GM20431 (cell line): ENCODE measurements around the gene STIL.
"Not testable (repeated sequence)": the region's sequence is repeated elsewhere in the genome, so short reads cannot be mapped to it uniquely, and the experiment has no call there.

Source experiments
- in situ Hi-C: fragments of 300-500 bp; cut with MseI, MboI; formaldehyde crosslinking; loops from one replicate; pipeline ENCODE4 v1.15.0; 2020; ENCODE audit warnings: low sequenced_read_pairs; ENCODE audit not compliant: unreplicated experiment

The STIL gene

DNA sequence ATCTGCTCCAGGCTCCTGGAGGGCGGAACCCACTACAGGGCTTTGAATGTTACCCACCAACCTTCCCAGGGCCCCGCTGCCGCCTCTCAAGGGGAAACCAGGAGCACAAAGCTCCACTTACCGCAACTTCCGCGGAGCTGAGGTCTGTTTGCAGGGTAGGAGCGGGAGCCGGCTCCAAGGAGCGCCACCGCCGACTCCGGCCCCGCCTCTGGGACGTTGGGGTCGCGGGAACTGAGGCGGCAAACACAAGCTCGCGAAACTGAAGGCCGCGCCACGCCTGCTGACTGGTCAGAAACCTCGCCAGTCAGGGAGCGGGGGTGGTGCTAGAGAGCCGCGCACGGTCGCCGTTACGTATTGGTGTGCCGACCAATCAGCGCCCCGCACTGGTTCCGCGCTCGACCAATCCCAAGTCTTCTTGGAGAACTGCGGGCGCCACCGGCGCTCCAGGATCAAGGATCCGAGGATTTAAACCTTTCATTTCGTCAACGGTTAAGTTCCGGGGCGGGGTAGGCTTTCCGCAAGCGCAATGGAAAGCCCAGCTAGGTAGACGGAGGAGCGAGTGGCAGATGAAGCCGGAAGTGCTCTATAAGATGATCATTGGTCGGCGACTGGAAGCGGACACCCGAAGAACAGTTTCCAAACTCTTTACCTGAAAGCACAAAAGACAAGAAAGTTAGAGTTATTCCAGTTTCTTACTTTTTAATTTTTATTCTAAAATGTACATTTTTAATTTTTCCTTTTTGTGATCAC, at the start of gene STIL:
TSS of gene STIL (minus strand) at position 233 of the 750 bp plus-strand sequence. CDS start 3,828 bp downstream, outside the sequence.
- in situ Hi-C loops, result no loop called here

DNA sequence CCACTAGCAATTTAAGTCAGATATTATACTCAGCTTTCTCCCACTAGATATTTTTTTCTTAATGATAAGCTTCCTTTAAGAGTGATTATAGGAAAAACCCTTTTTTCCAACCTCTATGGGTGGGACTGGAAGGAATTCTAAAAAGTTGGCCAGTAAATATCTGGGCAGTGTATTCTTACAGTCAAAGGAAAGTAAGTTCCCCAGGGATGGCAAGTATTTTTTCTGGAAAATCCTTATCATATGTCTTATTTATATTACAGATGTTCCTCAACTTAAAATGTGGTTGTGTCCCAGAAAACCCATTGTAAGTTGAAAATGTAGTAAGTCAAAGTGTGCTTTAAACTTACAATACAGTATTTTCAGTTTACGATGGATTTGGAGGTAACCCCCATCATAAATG, 48.9 kb upstream of the STIL start:
- in situ Hi-C loops, result no loop called here

DNA sequence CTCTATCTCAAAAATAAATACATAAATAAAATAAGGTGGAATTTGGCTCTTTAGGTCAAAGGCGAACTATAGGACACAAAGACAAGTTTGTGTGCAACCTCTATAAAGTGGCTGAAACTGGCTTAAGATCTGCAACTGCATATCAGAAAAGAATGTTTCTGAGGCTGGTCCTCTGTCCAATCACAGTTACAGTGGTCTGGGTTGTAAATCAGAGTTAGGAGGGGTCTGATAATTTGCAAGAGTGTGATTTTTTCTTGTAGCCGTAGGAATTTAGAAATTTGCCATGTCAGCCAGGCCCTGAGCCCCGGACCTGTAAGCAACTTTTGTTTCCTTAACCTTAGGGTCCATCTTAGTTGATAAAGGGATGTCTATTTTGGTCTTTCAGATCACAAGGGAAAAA, 47.4 kb upstream of the STIL start:
- in situ Hi-C loops, result no loop called here

DNA sequence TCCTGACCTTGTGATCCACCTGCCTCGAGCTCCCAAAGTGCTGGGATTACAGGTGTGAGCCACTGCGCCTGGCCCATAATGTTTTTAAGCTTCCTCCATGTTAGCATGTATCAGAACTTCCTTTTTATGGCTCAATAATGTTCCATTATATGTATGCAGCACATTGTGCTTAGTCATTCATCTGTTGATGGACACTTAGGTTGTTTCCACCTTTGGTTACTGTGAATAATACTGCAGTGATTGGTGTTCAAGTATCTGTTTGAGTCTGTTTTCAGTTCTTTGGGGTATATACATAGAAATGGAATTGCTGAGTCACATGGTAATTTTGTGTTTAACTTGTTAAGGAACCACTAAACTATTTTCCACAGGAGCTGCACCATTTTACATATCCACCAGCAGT, 37.4 kb upstream of the STIL start:
- in situ Hi-C loops, result no loop called here

DNA sequence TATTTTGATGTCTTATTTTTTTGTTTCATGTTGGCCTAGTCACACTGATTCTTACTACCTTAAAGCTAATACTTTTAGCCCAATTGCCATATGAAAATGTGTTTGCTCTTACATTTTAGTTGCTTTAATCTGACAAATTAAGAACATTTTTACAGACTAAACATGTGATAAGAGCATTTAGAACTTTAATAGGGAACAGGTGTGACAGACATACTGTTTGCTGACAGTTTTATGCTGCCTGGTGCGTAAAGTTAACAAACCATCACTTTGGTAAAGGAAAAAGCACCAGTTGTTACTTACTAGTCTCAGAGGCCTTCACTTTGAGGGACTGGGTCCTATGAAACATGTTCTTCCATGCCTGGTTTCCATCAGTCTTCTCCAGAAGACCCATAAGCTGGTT, 34.3 kb upstream of the STIL start:
- in situ Hi-C loops, result no loop called here

DNA sequence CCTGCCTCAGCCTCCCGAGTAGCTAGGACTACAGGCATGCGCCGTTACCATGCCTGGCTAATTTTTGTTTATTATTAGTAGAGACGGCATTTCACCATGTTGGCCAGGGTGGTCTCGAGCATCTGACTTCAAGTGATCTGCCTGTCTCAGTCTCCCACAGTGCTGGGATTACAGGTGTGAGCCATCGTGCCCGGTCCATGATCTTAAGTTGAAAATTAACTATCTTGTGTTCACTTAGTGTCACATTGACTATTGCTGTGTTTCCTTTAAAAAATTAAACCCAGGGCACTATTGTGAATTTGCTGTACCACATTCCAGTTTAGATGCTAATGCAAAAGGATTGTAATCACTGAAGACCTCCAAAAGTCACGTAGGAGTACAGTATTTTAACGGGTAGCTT, 33.8 kb upstream of the STIL start:
- in situ Hi-C loops, result no loop called here

DNA sequence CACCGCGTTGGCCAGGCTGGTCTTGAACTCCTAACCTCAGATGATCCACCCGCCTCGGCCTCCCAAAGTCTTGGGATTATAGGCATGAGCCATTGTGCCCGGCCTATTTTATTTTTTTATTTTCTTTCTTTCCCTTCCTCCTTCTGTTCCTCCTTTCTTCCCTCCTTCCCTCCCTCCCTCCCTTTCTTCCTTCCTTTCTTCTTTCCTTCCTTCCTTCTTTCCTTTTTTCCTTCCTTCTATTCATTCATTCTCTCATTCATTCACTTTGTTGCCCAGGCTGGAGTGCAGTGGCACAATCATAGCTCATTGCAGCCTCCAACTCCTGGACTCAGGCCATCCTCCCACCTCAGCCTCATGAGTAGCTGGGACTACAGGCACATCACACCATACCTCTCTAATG, 33.0 kb upstream of the STIL start:
- in situ Hi-C loops, result not testable (repeated sequence)

DNA sequence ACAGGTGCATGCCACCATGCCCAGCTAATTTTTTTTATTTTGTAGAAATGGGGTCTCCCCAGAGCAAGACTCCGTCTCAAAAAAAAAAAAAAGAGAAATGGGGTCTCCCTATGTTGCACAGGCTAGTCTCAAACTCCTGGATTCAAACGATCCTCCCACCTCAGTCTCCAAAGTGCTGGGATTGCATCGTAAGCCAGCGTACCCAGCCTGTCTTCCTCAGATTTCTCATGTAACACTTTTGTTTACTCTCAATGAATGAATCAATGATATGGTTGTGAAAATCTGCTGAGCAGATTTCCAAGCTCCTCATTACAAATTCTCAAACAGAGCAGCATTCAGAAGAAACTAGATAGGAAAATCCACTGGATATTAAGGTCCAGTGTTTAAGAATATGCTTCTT, 26.3 kb upstream of the STIL start:
- in situ Hi-C loops, result no loop called here

DNA sequence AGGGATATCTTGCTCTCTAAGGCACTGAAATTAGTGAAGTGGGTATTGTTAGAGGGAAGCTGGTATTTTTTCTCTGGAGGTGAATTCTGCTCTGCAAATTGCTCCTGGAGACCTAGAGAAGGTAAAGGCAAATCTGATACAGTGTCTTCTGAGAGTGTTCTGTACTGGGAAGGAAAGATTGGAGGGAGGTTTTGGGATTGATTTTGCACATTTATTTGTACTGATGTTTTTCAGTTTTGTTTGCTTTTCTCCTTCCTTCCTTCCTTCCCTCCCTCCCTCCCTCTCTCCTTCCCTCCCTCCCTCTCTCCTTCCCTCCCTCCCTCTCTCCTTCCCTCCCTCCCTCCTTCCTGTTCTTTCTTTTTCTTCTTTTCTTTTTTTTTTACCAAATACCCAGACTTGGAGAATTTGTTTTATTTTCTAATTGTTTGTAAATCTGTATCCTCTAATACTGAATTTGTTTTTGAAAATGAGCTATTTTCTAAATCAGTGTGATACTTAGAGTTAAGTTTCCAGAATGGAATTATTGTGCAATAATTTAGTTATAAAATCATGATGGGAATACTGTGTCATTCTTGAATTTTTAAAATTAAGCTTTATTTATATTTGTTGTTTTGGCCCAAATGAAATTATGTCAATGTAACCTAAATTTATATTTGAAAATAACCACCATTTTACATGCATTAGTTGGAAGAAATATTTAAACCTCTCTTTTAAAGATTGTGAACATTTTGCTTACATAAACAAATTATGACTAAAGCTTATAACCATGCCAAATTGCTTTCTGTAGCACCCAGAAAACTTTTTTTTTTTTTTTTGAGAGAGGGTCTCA, 24.5 kb upstream of the STIL start:
- in situ Hi-C loops, result no loop called here

DNA sequence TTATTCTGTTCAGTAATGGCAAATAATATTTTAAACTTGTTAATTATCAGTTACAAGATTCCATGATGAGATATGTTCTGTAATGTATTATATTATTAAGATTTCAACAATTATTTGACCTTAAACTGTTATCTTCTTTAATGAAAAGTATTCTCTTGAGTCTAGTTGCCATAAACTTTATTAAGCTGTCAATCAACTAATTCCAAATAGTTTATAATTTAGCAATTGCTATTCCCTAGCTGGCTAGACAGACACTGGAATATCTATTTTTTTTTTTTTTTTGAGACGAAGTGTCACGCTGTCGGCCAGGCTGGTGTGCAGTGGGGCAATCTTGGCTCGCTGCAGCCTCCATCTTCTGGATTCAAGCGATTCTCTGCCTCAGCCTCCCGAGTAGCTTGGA, 23.4 kb upstream of the STIL start:
- in situ Hi-C loops, result no loop called here

DNA sequence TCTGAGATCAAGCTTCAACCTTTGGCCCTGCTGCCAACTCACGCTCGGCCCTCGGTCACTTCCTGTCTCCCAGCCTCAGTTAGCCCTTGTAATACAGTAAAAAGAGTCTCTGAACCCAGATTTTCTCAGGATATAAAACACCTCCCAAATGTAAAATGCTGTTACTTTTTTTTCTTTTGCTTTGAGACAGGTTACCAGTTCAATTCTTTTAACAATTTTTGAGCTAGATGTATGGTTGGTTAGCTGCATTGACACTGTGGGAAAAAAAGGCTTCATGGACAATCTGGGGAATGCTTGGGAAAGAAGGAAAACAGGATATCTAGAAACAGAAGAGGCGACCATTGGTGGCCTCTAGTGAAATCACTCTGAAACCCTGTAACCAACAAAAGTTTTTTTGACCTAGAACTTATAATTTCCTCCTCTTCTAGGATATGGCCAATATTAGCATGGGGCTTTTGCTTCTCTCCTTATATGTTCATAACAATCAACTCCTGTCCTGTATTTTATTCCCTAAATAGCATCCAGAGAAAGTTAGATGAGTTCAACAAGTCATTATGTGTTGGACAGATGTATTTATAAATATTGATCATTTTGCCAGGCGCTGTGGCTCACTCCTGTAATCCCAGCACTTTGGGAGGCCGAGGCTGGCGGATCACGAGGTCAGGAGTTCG, 21.0 kb upstream of the STIL start:
- in situ Hi-C loops, result no loop called here

DNA sequence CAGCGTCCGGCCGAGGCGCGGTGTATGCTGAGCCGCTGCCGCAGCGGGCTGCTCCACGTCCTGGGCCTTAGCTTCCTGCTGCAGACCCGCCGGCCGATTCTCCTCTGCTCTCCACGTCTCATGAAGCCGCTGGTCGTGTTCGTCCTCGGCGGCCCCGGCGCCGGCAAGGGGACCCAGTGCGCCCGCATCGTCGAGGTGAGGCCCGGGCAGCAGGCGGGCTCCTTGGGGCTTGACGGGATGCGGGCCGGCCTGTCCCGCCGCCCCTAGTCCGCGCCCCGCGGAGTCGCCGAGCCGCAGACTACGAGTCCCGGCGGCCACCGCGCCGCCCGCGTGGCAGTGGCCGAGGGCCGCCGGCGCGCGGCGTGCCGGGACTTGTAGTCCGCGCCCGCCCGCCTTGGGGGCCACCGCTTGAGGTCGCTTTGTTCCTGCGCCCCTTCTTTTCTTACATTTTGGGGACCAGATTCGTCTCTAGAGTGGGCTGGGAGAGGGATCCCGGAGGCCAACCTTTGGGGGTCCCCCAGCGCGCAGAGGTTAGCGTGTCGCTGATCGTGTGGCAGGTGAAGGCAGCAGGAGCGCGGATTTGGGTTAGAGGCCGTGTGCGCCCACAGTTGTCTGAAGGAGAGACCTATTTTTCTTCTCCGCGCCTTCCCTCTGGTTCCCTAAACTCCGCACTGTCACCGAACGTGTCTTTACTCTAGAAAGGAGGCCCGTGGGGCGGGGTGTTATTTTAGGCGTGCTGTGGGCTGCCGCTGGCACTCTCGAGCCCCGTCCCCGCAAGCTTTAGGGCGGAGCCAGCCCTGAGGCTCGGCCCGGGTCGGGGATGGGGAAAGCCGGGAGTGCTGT, 20.2 kb upstream of the STIL start:
- in situ Hi-C loops, result no loop called here

DNA sequence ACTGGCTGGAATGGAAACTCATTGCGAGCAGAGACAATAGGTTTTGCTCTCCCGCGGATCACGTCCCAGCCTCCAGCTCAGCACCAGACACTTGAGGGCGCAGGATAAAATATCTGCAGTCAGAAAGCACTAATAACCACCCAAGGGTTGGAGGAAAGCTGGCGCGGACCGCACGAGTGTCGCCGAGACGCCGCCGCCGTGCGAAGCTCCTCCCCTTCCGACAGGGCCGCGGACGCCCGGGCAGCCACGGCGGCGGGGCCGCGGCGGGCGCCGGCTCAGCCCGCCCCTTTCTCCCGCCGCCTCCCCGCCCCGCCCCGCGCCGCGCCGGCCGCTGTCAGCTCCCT, 19.6 kb upstream of the STIL start, which contains the start of gene CMPK1:
TSS of gene CMPK1 (plus strand) at position 213 of the 344 bp plus-strand sequence. CDS start 156 bp downstream, outside the sequence.
- in situ Hi-C loops, result no loop called here

DNA sequence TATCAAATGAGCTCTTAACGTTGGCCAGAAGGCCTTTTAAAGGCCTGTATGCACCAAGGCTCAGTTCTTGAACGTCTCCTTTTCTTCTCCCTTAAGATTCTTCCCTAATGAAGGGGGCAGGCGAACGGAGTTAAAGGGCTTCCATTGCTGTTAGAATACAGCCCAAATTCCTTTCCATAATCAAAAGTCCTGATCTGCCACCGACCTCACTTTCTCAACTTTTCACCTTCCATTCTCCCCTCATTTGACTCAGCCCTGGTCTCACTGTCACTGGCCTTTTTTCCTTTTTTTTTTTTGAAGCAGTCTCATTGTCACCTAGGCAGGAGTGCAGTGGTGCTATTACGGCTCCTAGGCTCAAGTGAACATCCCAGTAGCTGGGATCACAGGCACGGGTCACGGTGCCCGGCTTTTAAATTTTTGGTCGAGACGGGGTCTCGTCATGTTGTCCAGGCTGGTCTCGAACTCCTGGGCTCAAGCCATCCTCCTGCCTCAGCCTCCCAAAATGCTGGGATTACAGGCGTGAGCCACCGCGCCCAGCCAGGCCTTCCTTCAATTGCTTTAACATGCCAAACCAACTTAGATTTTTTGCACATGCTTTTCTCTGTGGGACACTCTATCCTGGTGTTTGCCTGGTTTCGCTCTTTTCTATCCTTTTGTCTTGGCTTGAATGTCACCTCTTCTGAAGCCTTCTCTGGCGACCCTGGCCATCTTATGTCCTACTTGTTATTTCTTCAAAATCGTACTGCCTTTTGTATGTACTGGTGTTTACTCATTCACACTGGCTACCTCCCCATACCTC, 19.0 kb upstream of the STIL start:
- in situ Hi-C loops, result no loop called here

DNA sequence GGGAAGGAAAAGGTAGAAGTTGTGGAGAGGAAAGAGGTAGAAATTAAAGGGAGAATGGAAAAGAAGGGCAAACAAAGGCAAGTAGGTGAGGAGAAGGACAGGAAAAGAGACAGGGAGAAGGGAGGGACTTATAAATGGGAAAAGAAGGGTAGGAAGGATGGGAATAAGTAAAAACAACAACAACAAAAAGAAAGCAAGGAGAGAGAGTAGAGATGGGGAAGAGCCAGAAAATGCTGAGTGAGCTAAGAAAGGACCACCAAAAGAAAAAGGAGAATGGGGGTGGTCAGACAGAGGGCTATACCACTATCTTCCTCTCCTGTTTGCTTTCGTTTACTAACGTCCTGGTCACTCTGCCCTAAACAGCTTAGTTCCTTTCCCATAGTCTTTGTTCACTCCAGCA, 17.9 kb upstream of the STIL start:
- in situ Hi-C loops, result no loop called here

DNA sequence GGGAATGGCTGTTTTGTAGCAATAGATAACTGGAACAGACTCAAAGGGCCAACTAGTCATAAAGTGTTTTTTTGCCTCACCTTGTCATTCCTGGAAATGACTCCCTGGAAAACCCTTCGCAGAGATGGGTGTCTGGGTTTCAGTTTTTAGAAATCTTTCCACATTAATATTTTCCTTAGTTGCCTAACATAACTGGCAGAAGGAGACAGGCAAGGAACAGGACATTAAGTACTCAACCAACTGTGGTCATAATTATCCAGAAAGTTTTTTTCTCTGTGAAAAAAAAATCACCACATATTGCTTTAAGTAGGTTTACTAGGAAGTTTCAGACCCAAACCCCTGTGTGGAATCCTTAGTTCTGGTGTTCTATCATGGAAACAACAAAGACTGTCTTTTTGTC, 16.3 kb upstream of the STIL start:
- in situ Hi-C loops, result no loop called here

DNA sequence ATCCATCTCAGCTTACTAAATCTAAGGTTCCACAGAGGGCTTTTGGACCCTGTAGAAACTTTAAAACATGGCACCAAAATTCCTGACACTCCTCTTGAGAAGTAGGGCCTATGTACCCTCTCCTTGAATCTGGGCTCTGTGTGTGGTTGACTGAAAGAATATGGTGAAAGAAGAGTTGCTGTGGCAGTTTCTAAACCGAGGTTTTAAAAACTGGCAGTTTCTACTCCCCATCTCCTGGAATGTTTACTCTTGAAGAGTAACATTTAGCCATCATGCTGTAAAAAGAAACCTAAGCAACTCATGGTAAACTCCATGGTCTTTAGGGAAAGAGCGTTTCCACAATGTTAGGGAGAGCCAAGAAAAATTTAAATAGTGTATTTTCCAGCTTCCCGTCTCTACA, 15.0 kb upstream of the STIL start:
- in situ Hi-C loops, result no loop called here

DNA sequence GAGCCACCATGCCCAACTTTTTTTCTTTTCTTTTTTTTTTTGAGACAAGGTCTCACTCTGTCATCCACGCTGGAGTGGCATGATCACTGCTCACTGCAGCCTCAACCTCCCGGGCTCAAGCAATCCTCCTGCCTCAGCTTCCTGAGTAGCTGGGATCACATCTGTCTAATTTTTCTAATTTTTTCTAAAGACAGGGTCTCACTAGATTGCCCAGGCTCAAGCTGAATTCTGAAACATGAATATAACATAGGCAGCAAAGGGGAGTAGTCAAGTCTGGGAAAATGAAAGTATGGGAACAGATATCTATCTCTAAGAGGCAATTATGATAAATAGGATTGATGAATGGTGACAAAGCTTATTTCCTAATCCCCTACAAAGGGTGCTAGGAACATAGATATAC, 12.3 kb upstream of the STIL start:
- in situ Hi-C loops, result no loop called here

DNA sequence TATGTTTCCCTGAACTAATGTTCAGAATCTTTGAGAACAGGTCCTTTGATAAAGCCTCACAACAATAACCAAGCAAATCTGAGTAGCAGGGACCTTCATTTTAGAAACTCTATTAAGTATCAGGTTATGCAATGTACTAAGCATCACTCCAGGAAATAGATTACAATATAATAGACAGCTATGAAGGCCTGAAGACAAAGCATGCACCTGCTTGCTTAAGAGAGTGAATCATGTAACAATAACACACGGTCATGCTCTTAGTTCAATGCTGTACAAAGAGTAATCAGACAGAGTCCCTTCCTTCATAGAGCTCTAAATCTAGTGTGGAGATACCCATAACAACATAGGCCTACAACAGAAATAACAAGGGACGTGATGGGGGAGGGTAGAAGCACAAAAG, 11.6 kb upstream of the STIL start:
- in situ Hi-C loops, result no loop called here
